ENCODE results near the gene MLF2. TPM values are rescaled to one million over a fixed set of nuclear protein-coding genes. Genes with fewer than 3 reads are reported as not detected.
A peak's percentile ranks its signal among the peaks of the same experiment; 100 is the strongest.

The MLF2 gene
- total RNA-seq, 4 donors from 2014 or later = 140 to 290 (median 216) TPM

- Histone ChIP-seq H3K4me3 (peak overlapping the region in 1 of 2 donors; percentile 42), H3K36me3 (peaks cover 0 to 26% of the 10 kb centered on the region in 2 donors), H3K9me3 (no peaks in the 10 kb centered on the region), H3K4me1 (peaks cover 0 to 72% (median 44%) of the 10 kb centered on the region in 3 donors), H3K27ac (peak overlapping the region in 3 of 4 donors; percentile 97 to 99 (median 97)), H3K27me3 (no peaks in the 10 kb centered on the region)
- TF ChIP-seq POLR2A (IDR thresholded peaks at IDR 0.05) = no peak
- peak in 2 of 4 experiments; percentile 9 to 24 for TF ChIP-seq CTCF (IDR thresholded peaks at IDR 0.05)
- TF ChIP-seq POLR2AphosphoS5 (IDR thresholded peaks at IDR 0.05) = peak; percentile 32
- ATAC-seq = peak; percentile 22
- 62 to 72% methylated on average over 8 of the region's 12 CpGs for WGBS, 2 donors (ENCODE audit: low coverage in 1 of 2)
Observed at GRCh38 chr12:6771509-6772330, 18.8 kb upstream of the MLF2 start.

GRCh38 chr12:6771091-6771495, 18.2 kb upstream of the MLF2 start:
- Histone ChIP-seq H3K36me3 (peaks cover 0 to 26% of the 10 kb centered on the region in 2 donors), H3K4me3 (no peak overlapping the region), H3K9me3 (no peaks in the 10 kb centered on the region), H3K27ac (peak overlapping the region in 3 of 4 donors; percentile 97 to 99 (median 97)), H3K27me3 (no peaks in the 10 kb centered on the region), H3K4me1 (peaks cover 0 to 72% (median 44%) of the 10 kb centered on the region in 3 donors)
- no peak for TF ChIP-seq CTCF (IDR thresholded peaks at IDR 0.05)
- no peak for ATAC-seq
- WGBS, 2 donors (ENCODE audit: low coverage in 1 of 2) = 60% methylated on average over 1 of the region's 4 CpGs; no CpG with 5 or more reads in 1 of the 2 donors

- no peak for ATAC-seq
- TF ChIP-seq POLR2A (IDR thresholded peaks at IDR 0.05) (no peak), EP300 (IDR thresholded peaks at IDR 0.05) (no peak), CTCF (IDR thresholded peaks at IDR 0.05) (no peak), POLR2AphosphoS5 (IDR thresholded peaks at IDR 0.05) (no peak)
- Histone ChIP-seq H3K27me3 (no peaks in the 10 kb centered on the region), H3K9me3 (no peaks in the 10 kb centered on the region), H3K4me3 (no peak overlapping the region), H3K4me1 (peaks cover 0 to 76% (median 44%) of the 10 kb centered on the region in 3 donors), H3K27ac (peak overlapping the region in 3 of 4 donors; percentile 97 to 99 (median 97)), H3K36me3 (peaks cover 0 to 26% of the 10 kb centered on the region in 2 donors)
- WGBS, 2 donors (ENCODE audit: low coverage in 1 of 2) = 62 to 66% methylated on average over 4 to 8 of the region's 10 CpGs
Observed at GRCh38 chr12:6770600-6770999, 17.7 kb upstream of the MLF2 start.

GRCh38 chr12:6770094-6770493, 17.2 kb upstream of the MLF2 start:
- Histone ChIP-seq H3K9me3 (no peaks in the 10 kb centered on the region), H3K36me3 (peaks cover 0 to 22% of the 10 kb centered on the region in 2 donors), H3K4me1 (peaks cover 0 to 81% (median 46%) of the 10 kb centered on the region in 3 donors), H3K27me3 (no peaks in the 10 kb centered on the region), H3K27ac (peak overlapping the region in 3 of 4 donors; percentile 97 to 99 (median 97)), H3K4me3 (no peak overlapping the region)
- 60 to 73% methylated on average over 1 to 8 of the region's 12 CpGs for WGBS, 2 donors (ENCODE audit: low coverage in 1 of 2)
- TF ChIP-seq POLR2A (IDR thresholded peaks at IDR 0.05) (no peak), POLR2AphosphoS5 (IDR thresholded peaks at IDR 0.05) (no peak), CTCF (IDR thresholded peaks at IDR 0.05) (no peak), EP300 (IDR thresholded peaks at IDR 0.05) (no peak)
- ATAC-seq = no peak

GRCh38 chr12:6769666-6770065, 16.7 kb upstream of the MLF2 start:
- Histone ChIP-seq H3K4me1 (peaks cover 0 to 85% (median 50%) of the 10 kb centered on the region in 3 donors), H3K27ac (peak overlapping the region in 3 of 4 donors; percentile 97 to 99 (median 97)), H3K36me3 (peaks cover 0 to 22% of the 10 kb centered on the region in 2 donors), H3K9me3 (no peaks in the 10 kb centered on the region), H3K4me3 (no peak overlapping the region), H3K27me3 (no peaks in the 10 kb centered on the region)
- WGBS, 2 donors (ENCODE audit: low coverage in 1 of 2) = 33 to 40% methylated on average over 1 to 3 of the region's 4 CpGs
- ATAC-seq = no peak
- TF ChIP-seq POLR2A (IDR thresholded peaks at IDR 0.05) = no peak
